ENCODE results near the gene GPRC5C. TPM values are rescaled to one million over a fixed set of nuclear protein-coding genes. Genes with fewer than 3 reads are reported as not detected.

The GPRC5C gene
- total and polyA plus RNA-seq, 8 donors = 38.2 to 106 (median 49.9) TPM

DNA sequence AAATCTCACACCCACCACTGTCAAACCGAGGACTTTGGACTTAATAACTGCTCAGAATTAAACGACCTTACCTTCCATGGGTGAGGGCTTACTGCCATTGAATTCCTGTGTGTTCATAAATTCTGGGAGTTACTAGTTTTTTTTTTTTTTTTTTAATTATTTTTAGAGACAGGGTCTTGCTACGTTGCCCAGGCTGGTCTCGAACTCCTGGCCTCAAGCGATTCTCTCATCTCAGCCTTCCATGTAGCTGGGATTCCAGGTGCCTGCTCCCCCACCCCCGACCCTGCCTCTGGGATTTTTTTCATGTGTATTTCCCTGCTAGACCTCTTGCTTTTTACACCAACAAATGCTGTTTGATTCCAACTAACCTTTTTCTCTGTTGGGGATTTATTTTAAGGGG is 19.7 kb downstream of the GPRC5C start:
- Histone ChIP-seq H3K9me3 (no peaks in the 10 kb centered on the region), H3K4me1 (peaks cover 13 to 18% (median 17%) of the 10 kb centered on the region in 3 donors), H3K4me3 (no peak overlapping the region), H3K27ac (no peak overlapping the region), H3K27me3 (no peaks in the 10 kb centered on the region), H3K36me3 (peaks cover 0 to 18% (median 4%) of the 10 kb centered on the region in 3 donors)
- TF ChIP-seq, protein P1, sequence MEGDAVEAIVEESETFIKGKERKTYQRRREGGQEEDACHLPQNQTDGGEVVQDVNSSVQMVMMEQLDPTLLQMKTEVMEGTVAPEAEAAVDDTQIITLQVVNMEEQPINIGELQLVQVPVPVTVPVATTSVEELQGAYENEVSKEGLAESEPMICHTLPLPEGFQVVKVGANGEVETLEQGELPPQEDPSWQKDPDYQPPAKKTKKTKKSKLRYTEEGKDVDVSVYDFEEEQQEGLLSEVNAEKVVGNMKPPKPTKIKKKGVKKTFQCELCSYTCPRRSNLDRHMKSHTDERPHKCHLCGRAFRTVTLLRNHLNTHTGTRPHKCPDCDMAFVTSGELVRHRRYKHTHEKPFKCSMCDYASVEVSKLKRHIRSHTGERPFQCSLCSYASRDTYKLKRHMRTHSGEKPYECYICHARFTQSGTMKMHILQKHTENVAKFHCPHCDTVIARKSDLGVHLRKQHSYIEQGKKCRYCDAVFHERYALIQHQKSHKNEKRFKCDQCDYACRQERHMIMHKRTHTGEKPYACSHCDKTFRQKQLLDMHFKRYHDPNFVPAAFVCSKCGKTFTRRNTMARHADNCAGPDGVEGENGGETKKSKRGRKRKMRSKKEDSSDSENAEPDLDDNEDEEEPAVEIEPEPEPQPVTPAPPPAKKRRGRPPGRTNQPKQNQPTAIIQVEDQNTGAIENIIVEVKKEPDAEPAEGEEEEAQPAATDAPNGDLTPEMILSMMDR (IDR thresholded peaks at IDR 0.05) = no peak
- DNase-seq = no peak
- no peak for ATAC-seq
- no peak for FAIRE-seq
- intact Hi-C loops (cut with DNase I) = no loop called here
- 50 to 61% methylated on average over 5 to 6 of the region's 6 CpGs for WGBS, 2 donors

DNA sequence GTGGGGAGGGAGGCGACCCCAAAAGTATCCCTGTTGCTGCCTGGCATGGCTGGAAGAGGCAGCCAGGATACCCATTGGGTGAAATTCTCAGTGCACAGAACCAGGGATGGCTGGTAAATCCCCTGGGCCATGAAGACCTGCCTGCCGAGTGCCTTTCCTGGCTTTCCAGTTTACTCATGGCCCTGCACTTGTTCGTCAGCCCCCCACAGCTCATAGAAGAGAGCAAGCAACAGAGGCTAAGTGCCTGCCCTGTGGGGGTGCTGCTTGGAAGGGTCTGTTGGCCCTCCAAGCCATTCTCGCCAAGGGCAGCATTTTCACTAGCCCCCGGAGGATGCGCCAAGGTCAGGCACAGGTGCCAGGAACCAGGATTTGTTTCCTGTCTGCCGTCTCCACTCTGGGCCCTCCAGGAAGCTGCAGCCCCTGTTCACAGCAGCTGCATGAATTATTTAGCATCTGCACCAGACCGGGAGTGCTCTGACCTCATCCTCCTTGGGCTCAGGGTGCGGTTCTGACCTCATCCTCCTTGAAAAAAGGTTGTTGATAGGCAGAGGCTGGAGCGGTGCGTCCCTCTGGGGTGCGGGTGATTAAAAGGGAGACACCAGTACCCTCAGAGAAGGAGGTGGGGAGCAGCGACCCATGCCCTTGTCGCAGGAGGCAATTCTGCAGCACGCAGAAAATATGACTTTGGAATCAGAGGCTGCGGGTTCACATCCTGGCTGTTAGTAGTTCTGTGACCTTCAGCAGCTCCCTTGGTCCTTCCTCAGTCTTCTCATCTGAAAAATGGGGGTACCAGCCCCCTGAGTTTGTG is 20.3 kb downstream of the GPRC5C start:
- no peaks in the 10 kb centered on the region for H3K9me3 ChIP-seq
- ATAC-seq (no peak), FAIRE-seq (no peak), DNase-seq (peak in 2 of 6 donors; percentile 23 to 49)
- intact Hi-C loops (cut with DNase I) = no loop called here
- peaks cover 13 to 18% (median 17%) of the 10 kb centered on the region in 3 donors for H3K4me1 ChIP-seq
- H3K27ac ChIP-seq = peak overlapping the region in 1 of 4 donors; percentile 65
- WGBS, 2 donors = 62 to 65% methylated on average over 16 of the region's 16 CpGs
- TF ChIP-seq, protein P1 (IDR thresholded peaks at IDR 0.05) = no peak
- peaks cover 0 to 15% (median 3%) of the 10 kb centered on the region in 3 donors for H3K36me3 ChIP-seq
- no peak overlapping the region for H3K4me3 ChIP-seq
- H3K27me3 ChIP-seq = no peaks in the 10 kb centered on the region

DNA sequence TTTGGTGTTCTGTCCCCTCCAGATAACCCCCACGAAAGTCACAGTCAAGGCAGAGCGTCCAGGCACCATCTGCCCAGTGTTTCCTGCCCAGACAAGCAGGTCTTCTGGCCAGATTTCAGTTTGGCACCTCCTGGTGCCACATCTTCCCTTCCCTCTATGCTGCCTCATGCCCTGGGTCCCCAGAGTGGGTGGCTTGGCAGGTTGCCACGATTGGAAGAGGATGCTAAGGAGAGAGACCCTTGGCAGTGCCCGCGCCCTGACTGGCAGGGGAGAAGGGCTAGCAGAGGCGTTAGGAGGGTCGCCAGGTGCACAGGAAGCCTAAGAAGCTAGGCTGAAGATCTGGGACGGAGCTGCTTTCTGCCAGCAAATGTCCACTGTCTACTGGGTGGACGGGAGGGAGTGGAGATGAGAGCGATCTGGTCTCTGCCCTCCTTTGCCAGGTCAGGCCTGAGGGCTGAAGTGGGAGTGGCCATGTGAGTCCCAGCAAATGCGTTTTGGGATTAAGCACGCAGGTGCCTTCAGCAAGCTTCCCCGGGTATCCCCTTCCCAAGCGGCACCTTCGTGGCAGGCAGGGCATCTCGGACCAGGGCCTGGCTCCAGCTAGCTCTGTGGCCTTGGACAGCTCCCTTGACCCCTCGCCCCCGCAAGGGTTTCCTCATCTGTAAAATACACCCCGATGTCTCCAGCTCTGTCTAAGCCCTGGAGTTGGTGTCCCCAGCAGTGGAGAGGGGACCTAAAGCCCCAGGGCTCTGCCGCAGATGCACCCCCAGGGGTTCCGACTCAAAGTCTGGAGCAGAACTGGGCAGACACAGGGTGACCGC is 21.2 kb downstream of the GPRC5C start:
- intact Hi-C loops (cut with DNase I) = no loop called here
- FAIRE-seq (no peak), ATAC-seq (peak; percentile 1 to 5 (median 1)), DNase-seq (peak in 5 of 6 donors; percentile 36 to 85 (median 67))
- no peaks in the 10 kb centered on the region for H3K9me3 ChIP-seq
- H3K27ac ChIP-seq = peak overlapping the region in 3 of 4 donors; percentile 65 to 78 (median 70)
- H3K4me1 ChIP-seq = peaks cover 13 to 25% (median 17%) of the 10 kb centered on the region in 3 donors
- TF ChIP-seq, protein P1 (IDR thresholded peaks at IDR 0.05) = no peak
- peak overlapping the region in 2 of 4 donors; percentile 38 to 45 for H3K4me3 ChIP-seq
- 33 to 41% methylated on average over 22 of the region's 22 CpGs for WGBS, 2 donors
- H3K27me3 ChIP-seq = no peaks in the 10 kb centered on the region
- H3K36me3 ChIP-seq = peaks cover 0 to 8% (median 0%) of the 10 kb centered on the region in 3 donors

DNA sequence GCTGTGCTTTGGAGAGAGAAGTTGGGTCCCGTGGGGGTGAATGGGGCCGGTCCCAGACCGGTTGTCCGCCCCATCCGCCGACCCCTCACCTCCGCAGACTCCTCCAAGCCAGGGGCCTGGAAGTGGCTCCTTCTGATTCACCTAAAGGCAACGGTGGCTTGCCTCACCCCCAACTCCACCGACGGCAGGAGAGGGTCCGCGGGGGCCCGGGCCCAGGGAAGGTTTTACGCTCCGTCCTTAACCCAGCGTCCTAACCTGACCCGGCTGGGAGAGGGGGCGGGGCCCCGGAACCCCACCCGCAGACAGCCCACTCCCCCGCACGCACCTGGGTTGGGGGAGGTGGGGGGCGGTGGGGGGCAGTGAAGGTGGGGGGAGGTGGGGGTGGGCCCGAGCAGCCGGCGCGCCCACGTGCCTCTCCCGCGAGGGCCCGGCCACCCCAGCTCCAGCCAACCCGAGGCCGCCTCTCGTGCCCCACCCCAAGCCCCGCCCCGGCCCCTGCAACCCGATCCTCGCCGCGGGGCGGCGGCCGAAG is 21.8 kb downstream of the GPRC5C start:
- FAIRE-seq (no peak), DNase-seq (peak in 3 of 6 donors; percentile 92 to 97 (median 92)), ATAC-seq (peak; percentile 2 to 95 (median 68))
- H3K27ac ChIP-seq = peak overlapping the region; percentile 65 to 78 (median 72)
- intact Hi-C loops (cut with DNase I) = no loop called here
- no peaks in the 10 kb centered on the region for H3K27me3 ChIP-seq
- TF ChIP-seq, protein P1 (IDR thresholded peaks at IDR 0.05) = no peak
- H3K9me3 ChIP-seq = no peaks in the 10 kb centered on the region
- H3K4me3 ChIP-seq = peak overlapping the region; percentile 13 to 45 (median 28)
- peaks cover 13 to 25% (median 17%) of the 10 kb centered on the region in 3 donors for H3K4me1 ChIP-seq
- 3% methylated on average over 32 to 42 of the region's 43 CpGs for whole genome bisulfite sequencing, 2 donors
- H3K36me3 ChIP-seq = peaks cover 0 to 1% (median 0%) of the 10 kb centered on the region in 3 donors
